Measurements from ENCODE around the gene ADPRS.

The ADPRS gene

DNA sequence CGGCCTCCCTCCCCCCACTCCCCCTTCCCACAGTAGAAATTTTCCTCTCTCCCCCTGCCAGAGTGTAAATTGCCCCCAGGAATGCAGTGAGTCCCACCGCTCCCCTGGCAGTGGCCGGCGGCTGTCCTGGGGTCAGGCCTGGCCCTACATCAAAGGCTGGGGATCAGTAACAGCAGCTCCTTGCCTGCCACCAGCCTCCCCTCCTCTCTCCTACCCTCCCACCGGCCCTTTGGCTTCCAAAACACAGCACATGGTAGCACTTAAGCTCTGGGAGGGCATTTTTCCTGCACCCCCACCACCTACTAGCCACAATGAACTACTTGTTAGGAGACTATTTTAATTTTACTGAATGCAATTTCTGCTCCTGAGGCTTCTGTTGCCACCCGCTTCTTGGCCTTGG, 45.3 kb downstream of the ADPRS start:
- no peak for DNase-seq

- peak; percentile 11 for DNase-seq
These were observed 46.0 kb downstream of the ADPRS start for GRCh38 chr1:36134505-36135329.

DNA sequence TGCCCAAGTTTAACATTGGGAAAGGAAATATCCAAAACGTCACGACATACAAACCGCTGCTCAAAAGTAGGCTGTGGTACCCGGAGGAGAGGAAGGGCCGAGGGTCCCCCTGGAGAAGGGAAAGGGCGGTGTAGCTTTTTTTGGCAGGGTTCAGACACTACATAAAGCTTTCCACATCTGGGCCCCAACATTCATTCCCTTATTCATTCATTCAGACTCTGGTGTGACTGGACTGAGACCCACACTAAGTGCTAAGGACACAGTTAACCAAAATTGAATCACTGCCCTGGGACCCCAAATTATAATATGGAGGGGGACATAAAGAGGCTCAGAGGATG, 46.6 kb downstream of the ADPRS start:
- DNase-seq = no peak

DNA sequence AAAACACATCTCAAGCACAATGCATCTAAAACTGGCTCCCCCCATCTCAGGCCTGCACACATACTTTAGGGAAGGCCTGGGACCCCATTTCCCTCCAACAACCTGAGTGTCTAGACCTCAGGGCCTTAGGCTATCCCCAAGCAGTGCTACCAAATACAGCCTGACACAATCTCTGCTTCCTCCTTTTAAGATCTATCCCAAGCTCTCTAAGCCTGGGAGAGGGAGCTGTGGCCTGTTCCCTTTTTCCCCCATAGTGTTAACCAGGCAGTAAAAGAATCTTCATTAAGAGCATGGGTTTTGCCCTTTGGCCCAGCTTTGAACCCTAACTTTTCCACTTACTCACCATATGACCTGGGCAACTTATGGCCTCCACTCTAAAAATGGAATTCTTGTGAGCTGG, 47.1 kb downstream of the ADPRS start:
- no peak for DNase-seq

- no peak for DNase-seq
These were observed 47.8 kb downstream of the ADPRS start for GRCh38 chr1:36136535-36136934.

- no peak for DNase-seq
These were observed 48.5 kb downstream of the ADPRS start for GRCh38 chr1:36137226-36137625.

DNA sequence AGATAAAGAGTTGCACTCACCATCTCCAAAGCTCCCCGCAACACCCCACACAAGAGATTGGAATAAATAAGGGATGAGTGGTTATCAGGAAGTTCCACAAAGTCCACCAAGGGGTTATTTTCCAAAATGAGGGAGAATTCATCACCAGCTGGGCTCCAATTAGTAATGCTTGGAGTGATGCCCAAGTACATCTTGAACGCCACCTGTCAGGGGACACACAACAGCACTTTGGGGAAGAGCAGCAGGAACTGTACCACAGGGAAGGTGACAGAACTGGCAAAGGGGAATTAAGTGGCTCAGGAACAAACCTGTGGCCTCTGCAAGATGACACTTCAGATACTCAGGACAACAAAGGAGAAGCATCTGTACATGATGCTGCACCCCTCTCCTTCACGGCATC, 49.1 kb downstream of the ADPRS start:
- peak; percentile 34 for DNase-seq

DNA sequence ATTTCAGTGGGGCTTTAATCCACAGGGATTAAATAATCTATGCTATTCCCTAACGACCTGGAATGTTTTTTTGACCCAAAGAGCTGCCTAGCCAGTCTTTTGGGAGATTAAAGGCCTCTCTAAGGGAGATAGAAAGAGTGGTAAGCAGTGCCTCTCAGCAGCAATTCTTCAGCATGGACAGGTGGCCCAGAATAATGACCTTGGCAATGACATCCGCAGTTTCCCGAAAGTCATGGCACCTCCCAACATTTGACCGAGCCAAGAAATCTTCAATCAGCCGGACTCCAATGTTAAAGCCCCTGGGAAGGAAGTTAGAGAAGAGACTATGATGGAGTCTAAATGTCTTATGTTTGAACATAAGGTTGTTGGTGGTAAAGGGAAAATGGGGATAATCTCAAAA, 50.8 kb downstream of the ADPRS start:
- no peak for DNase-seq

DNA sequence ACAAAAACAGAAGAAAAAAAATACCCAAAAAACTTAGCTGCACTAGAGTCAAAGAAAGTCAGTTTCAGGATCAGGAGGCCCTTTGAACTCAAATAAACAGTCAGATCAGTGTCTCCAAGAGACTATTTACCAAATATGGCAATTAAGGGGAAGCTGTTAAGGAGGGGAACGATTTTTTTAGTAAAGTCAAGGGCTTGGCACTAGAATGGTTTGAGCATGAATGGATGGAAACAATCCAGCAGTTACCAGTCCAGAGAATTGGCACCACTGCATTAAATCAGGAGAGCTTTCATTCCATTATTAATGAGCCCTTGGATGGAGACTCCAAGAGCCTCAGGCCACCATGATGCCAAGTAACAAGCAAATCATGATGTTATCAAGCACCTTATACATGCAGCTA, 53.4 kb downstream of the ADPRS start:
- no peak for DNase-seq

- DNase-seq = no peak
These were observed 54.7 kb downstream of the ADPRS start for GRCh38 chr1:36143424-36143823.

Data from COR-L47 (cell line).